Panc1 (cell line): Measurements from ENCODE around the gene FAF1.

Source experiments
- CTCF ChIP-seq: fragments of 450-650 bp; IDR thresholded peaks from 2 replicates; pipeline ENCODE4 v1.5.1; 2017; ENCODE audit warnings: mild to moderate bottlenecking
- POLR2AphosphoS5 ChIP-seq: IDR thresholded peaks from 2 replicates; pipeline ENCODE4 v1.6.1; 2012; ENCODE audit warnings: mild to moderate bottlenecking, low read depth, low read length, moderate library complexity
- SIN3A ChIP-seq: IDR thresholded peaks from 2 replicates; pipeline ENCODE4 v1.6.1; 2012; ENCODE audit warnings: low read depth, mild to moderate bottlenecking, low read length, moderate library complexity, borderline replicate concordance; ENCODE audit not compliant: insufficient read depth

- TF ChIP-seq POLR2AphosphoS5 (no peak), CTCF (no peak), SIN3A (no peak)
These were observed 22.5 kb upstream of the FAF1 start for GRCh38 chr1:50982611-50983010.
